DOHH2 (cell line): ENCODE data around the gene RPL35.

Experiments used
- CTCF ChIP-seq: fragments of 200-600 bp; sonication (generic); IDR thresholded peaks from one replicate; pipeline ENCODE4 v1.5.1; 2014; ENCODE audit warnings: antibody characterized with exemption, mild to moderate bottlenecking, low read depth, low read length; ENCODE audit not compliant: poor library complexity, severe bottlenecking
- EZH2phosphoT487 ChIP-seq: fragments of 200-600 bp; sonication (generic); IDR thresholded peaks from 2 replicates; pipeline ENCODE4 v1.6.1; 2017; ENCODE audit warnings: borderline replicate concordance, mild to moderate bottlenecking, antibody characterized with exemption, low read length, moderate library complexity, mixed read lengths

DNA sequence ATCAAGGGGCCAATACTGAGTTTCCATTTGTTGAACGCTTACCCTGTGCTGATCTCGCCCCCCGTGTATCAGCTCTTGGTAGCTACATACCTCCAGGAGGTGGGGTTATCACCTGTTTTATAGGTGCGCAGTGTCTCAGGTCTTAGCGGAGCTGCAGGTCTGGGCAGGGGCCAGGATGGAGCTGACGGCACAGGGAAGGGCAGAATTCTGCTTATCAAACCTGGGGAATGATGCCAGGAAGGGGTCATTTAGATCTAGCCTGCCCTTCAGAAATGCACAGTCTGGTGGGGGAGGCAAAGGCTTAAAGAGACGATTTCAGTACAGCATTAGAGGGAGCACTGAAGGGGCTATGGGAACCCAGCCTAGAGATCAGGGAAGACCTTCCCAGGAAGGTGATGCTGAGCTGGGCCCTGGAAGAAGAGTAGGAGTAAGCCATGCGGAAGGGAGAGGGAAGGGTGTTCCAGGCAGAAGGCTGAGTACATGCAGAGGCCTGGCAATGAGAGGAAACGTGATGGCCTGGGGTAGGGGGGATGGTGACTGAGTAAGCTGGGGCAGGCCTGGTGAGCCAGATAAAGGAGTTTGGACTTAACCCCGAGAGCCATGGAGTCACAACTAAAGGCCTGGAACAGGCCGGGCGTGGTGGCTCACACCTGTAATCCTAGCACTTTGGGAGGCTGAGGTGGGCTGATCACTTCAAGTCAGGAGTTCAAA lies 53.4 kb downstream of the RPL35 start:
- TF ChIP-seq CTCF (no peak), EZH2phosphoT487 (no peak)
